ENCODE results near the gene FKBP11. TPM values are rescaled to one million over a fixed set of nuclear protein-coding genes. Genes with fewer than 3 reads are reported as not detected.

Gene FKBP11
- total RNA-seq, 4 donors from 2014 or later: 4.9 to 8.1 (median 7.8) TPM

- Histone ChIP-seq H3K27me3 (peaks cover 0 to 1% (median 0%) of the 10 kb centered on the region in 4 donors), H3K27ac (replicated peaks in 1 of 4) (no peak overlapping the region), H3K4me1 (peaks cover 0 to 15% (median 12%) of the 10 kb centered on the region in 4 donors), H3K36me3 (no peaks in the 10 kb centered on the region), H3K9me3 (no peaks in the 10 kb centered on the region), H3K4me3 (peak overlapping the region; percentile 39 to 55 (median 44))
- under 1% methylated on average over 19 of the region's 19 CpGs for WGBS
- intact Hi-C loops (cut with DNase I): no loop called here
- TF ChIP-seq CTCF (IDR thresholded peaks at IDR 0.05) (peak; percentile 35 to 62 (median 58)), EP300 (IDR thresholded peaks at IDR 0.05) (no peak)
- DNase-seq (ENCODE audit: extremely low spot score): no peak
Observed at GRCh38 chr12:48903982-48904411, 21.3 kb downstream of the FKBP11 start.

- Histone ChIP-seq H3K4me1 (peaks cover 0 to 15% (median 12%) of the 10 kb centered on the region in 4 donors), H3K4me3 (peak overlapping the region in 2 of 4 donors; percentile 40 to 49), H3K36me3 (no peaks in the 10 kb centered on the region), H3K27ac (replicated peaks in 1 of 4) (no peak overlapping the region), H3K9me3 (no peaks in the 10 kb centered on the region), H3K27me3 (peaks cover 0 to 4% (median 0%) of the 10 kb centered on the region in 4 donors)
- intact Hi-C loops (cut with DNase I): no loop called here
- no peak for TF ChIP-seq EP300 (IDR thresholded peaks at IDR 0.05)
- no peak for TF ChIP-seq POLR2AphosphoS5 (IDR thresholded peaks at IDR 0.05)
- TF ChIP-seq CTCF (IDR thresholded peaks at IDR 0.05): no peak
- no peak for TF ChIP-seq POLR2A (IDR thresholded peaks at IDR 0.05; ENCODE audit: low read depth)
- WGBS: 69% methylated on average over 20 of the region's 20 CpGs
- DNase-seq (ENCODE audit: extremely low spot score): no peak
Observed at GRCh38 chr12:48903363-48903981, 21.8 kb downstream of the FKBP11 start.

- peaks cover 0 to 4% (median 0%) of the 10 kb centered on the region in 4 donors for H3K27me3 ChIP-seq
- H3K9me3 ChIP-seq: no peaks in the 10 kb centered on the region
- TF ChIP-seq EP300 (IDR thresholded peaks at IDR 0.05) (no peak), POLR2AphosphoS5 (IDR thresholded peaks at IDR 0.05) (no peak), POLR2A (IDR thresholded peaks at IDR 0.05; ENCODE audit: low read depth) (no peak), CTCF (IDR thresholded peaks at IDR 0.05) (no peak)
- no peaks in the 10 kb centered on the region for H3K36me3 ChIP-seq
- no peak overlapping the region for H3K27ac ChIP-seq (replicated peaks in 1 of 4)
- WGBS: 89% methylated on average over 2 of the region's 2 CpGs
- H3K4me1 ChIP-seq: peaks cover 0 to 15% (median 12%) of the 10 kb centered on the region in 4 donors
- DNase-seq (ENCODE audit: extremely low spot score): no peak
- intact Hi-C loops (cut with DNase I): no loop called here
- H3K4me3 ChIP-seq: no peak overlapping the region
Observed at GRCh38 chr12:48901278-48901677, 24.0 kb downstream of the FKBP11 start.

GRCh38 chr12:48899651-48900050 lies 25.6 kb downstream of the FKBP11 start:
- H3K4me1 ChIP-seq: peaks cover 0 to 15% (median 12%) of the 10 kb centered on the region in 4 donors
- H3K4me3 ChIP-seq: no peak overlapping the region
- H3K36me3 ChIP-seq: no peaks in the 10 kb centered on the region
- H3K9me3 ChIP-seq: no peaks in the 10 kb centered on the region
- intact Hi-C loops (cut with DNase I): no loop called here
- H3K27me3 ChIP-seq: peaks cover 0 to 4% (median 0%) of the 10 kb centered on the region in 4 donors
- TF ChIP-seq CTCF (IDR thresholded peaks at IDR 0.05) (no peak), POLR2A (IDR thresholded peaks at IDR 0.05; ENCODE audit: low read depth) (no peak), EP300 (IDR thresholded peaks at IDR 0.05) (no peak), POLR2AphosphoS5 (IDR thresholded peaks at IDR 0.05) (no peak)
- no peak for DNase-seq (ENCODE audit: extremely low spot score)
- WGBS: 66% methylated on average over 2 of the region's 2 CpGs
- H3K27ac ChIP-seq (replicated peaks in 1 of 4): no peak overlapping the region

- Histone ChIP-seq H3K27ac (replicated peaks in 1 of 4) (no peak overlapping the region), H3K9me3 (no peaks in the 10 kb centered on the region), H3K27me3 (peaks cover 0 to 14% (median 0%) of the 10 kb centered on the region in 4 donors), H3K36me3 (no peaks in the 10 kb centered on the region), H3K4me1 (peaks cover 7 to 13% (median 10%) of the 10 kb centered on the region in 4 donors), H3K4me3 (no peak overlapping the region)
- 61% methylated on average over 1 of the region's 1 CpG for WGBS
- no peak for DNase-seq (ENCODE audit: extremely low spot score)
- intact Hi-C loops (cut with DNase I): no loop called here
- no peak for TF ChIP-seq POLR2AphosphoS5 (IDR thresholded peaks at IDR 0.05)
- no peak for TF ChIP-seq EP300 (IDR thresholded peaks at IDR 0.05)
- TF ChIP-seq CTCF (IDR thresholded peaks at IDR 0.05): no peak
- TF ChIP-seq POLR2A (IDR thresholded peaks at IDR 0.05; ENCODE audit: low read depth): no peak
Observed at GRCh38 chr12:48894271-48894670, 31.0 kb downstream of the FKBP11 start.
